Left renal pelvis (tissue), 4 donors: Measurements from ENCODE around the gene SLITRK3. TPM values are rescaled to one million over a fixed set of nuclear protein-coding genes. Genes with fewer than 3 reads are reported as not detected.

ENCODE experiments used
- DNase-seq, 4 donors: peaks; one replicate each; pipeline ENCODE4 v3.0.0-alpha.2; 2013; ENCODE audit warnings: low read depth in 4 of 4, low spot score in 3 of 4
- polyA plus RNA-seq, 4 donors: library from polyadenylated mRNA; unstranded; fragments of 120-200 nt; gene quantifications; one replicate each; pipeline ENCODE4 v1.2.1, GENCODE V29; 2013; ENCODE audit not compliant: insufficient read length in 4 of 4

Gene SLITRK3
- 1 to 10 TPM in 1 of 4 donors, under 1 TPM in 3; 0.12 to 2.4 (median 0.55) TPM for polyA plus RNA-seq

GRCh38 chr3:165195640-165196576, at the start of gene SLITRK3:
Gene SLITRK3, minus strand, starts transcription at chr3:165196384. Its CDS starts 5,554 bp downstream, at chr3:165190830.
- DNase-seq: no peak

GRCh38 chr3:165243597-165243996, 47.4 kb upstream of the SLITRK3 start:
- no peak for DNase-seq

GRCh38 chr3:165233501-165234195, 37.5 kb upstream of the SLITRK3 start:
- no peak for DNase-seq

- DNase-seq: no peak
Measured at GRCh38 chr3:165225604-165226003, 29.4 kb upstream of the SLITRK3 start.

GRCh38 chr3:165217739-165218138, 21.6 kb upstream of the SLITRK3 start:
- DNase-seq: no peak

- DNase-seq: no peak
Measured at GRCh38 chr3:165212580-165212979, 16.4 kb upstream of the SLITRK3 start.

GRCh38 chr3:165211721-165212120, 15.5 kb upstream of the SLITRK3 start:
- no peak for DNase-seq

- DNase-seq: no peak
Measured at GRCh38 chr3:165210727-165211126, 14.5 kb upstream of the SLITRK3 start.

GRCh38 chr3:165210132-165210531, 13.9 kb upstream of the SLITRK3 start:
- no peak for DNase-seq

GRCh38 chr3:165206454-165207266, 10.5 kb upstream of the SLITRK3 start:
- DNase-seq: peak in 1 of 4 donors; percentile 62

GRCh38 chr3:165204445-165204844, 8.3 kb upstream of the SLITRK3 start:
- no peak for DNase-seq

GRCh38 chr3:165202995-165203394, 6.8 kb upstream of the SLITRK3 start:
- no peak for DNase-seq

GRCh38 chr3:165201964-165202363, 5.8 kb upstream of the SLITRK3 start:
- no peak for DNase-seq

GRCh38 chr3:165197481-165197800, 1.3 kb upstream of the SLITRK3 start:
- DNase-seq: no peak

- no peak for DNase-seq
Measured at GRCh38 chr3:165196577-165197480, 645 bp upstream of the SLITRK3 start.

- no peak for DNase-seq
Measured at GRCh38 chr3:165195241-165195639, 944 bp downstream of the SLITRK3 start.

- no peak for DNase-seq
Measured at GRCh38 chr3:165194511-165195240, 1.5 kb downstream of the SLITRK3 start.

- DNase-seq: no peak
Measured at GRCh38 chr3:165193366-165194254, 2.6 kb downstream of the SLITRK3 start.
